Epithelial cell of esophagus (primary cell): ENCODE measurements around the gene CPT2.

Experiments used
- DNase-seq: peaks from one replicate; pipeline ENCODE4 v3.0.0; 2010; ENCODE audit warnings: low read depth
- H3K4me3 ChIP-seq: 2 replicates; pipeline ENCODE4 v1.5.1; 2011; ENCODE audit warnings: mild to moderate bottlenecking, low read length, control low read depth
- TF ChIP-seq, protein P1 (sequence below): IDR thresholded peaks from 2 replicates; pipeline ENCODE4 v1.5.1; 2011; ENCODE audit warnings: low read depth, mild to moderate bottlenecking, low read length, control low read depth, inconsistent platforms; ENCODE audit not compliant: insufficient read depth; ENCODE audit errors: missing control alignments

Gene CPT2

DNA sequence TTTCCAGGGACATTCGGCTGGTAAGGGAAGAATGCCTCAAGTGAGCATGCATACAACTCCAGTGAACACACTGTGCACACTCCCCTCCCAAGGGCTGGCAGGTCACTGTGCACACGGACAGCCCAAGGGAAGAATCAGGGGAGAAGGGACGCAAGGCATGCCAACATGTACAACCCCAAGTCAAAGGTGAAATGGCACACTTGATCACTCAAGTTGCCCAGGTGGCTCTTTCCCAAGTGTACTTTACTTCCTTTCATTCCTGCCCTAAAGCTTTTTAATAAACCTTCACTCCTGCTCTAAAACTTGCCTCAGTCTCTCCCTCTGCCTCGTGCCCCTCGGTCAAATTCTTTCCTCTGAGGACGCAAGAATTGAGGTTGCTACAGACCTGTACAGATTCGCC, 40.7 kb upstream of the CPT2 start:
- TF ChIP-seq, protein P1, sequence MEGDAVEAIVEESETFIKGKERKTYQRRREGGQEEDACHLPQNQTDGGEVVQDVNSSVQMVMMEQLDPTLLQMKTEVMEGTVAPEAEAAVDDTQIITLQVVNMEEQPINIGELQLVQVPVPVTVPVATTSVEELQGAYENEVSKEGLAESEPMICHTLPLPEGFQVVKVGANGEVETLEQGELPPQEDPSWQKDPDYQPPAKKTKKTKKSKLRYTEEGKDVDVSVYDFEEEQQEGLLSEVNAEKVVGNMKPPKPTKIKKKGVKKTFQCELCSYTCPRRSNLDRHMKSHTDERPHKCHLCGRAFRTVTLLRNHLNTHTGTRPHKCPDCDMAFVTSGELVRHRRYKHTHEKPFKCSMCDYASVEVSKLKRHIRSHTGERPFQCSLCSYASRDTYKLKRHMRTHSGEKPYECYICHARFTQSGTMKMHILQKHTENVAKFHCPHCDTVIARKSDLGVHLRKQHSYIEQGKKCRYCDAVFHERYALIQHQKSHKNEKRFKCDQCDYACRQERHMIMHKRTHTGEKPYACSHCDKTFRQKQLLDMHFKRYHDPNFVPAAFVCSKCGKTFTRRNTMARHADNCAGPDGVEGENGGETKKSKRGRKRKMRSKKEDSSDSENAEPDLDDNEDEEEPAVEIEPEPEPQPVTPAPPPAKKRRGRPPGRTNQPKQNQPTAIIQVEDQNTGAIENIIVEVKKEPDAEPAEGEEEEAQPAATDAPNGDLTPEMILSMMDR: no peak
- DNase-seq: no peak
- H3K4me3 ChIP-seq: no peak overlapping the region

DNA sequence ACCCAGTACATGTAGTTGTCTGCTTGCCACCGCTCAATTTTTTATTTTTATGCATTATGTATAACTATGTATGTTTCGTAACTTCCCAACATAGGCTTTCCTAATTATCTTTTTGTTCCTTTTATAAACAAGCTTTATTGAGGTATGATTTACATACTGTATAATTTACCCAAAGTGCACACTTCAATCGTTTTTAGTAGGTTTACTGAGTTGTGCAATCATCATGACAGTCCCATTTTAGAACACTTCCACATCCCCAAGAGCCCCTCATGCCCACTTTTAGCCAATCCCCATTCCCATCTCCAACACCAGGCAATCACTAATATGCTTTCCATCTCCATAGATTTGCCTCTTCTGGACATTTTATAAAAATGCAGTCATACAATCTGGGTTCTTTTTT, 39.8 kb upstream of the CPT2 start:
- no peak overlapping the region for H3K4me3 ChIP-seq
- TF ChIP-seq, protein P1: no peak
- no peak for DNase-seq

DNA sequence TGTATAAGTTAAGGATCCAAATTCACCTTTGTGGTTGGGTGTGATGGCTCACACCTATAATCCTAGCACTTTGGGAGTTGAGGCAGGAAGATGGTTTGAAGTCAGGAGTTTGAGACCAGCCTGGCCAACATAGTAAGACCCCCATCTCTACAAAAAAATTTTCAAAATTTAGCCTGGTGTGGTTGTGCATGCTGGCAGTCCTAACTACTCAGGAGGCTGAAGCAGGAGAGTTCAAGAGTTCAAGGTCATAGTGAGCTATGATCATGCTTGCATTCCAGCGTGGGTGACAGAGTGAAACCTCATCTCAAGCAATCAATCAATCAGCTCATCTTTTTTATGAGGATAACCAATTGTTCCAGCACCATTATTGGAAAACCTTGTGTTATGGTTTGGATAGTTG, 37.7 kb upstream of the CPT2 start:
- TF ChIP-seq, protein P1: no peak
- no peak for DNase-seq
- H3K4me3 ChIP-seq: no peak overlapping the region

DNA sequence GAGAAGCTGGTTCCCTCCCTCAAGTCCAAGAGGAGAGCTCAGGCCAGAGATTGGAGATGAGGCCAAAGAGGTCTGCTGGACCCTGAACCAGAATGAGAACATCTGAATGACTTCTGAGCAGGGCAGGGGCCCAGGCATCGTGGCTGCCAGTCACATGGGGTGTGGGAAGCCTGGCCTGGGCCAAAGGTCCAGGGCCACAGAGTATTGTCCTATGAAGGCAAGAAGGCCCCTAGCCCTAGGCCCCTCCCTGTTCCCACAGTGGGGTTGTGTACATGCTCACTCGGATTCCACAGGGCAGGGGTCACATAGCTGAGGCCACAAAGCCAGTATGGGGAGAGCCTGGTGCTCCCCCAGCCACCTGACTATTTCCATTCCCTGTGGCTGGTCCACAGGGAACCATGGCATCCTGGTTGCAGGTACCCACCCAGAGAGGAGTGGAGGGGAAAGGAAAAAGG, 35.7 kb upstream of the CPT2 start:
- DNase-seq: no peak
- no peak overlapping the region for H3K4me3 ChIP-seq
- TF ChIP-seq, protein P1: no peak

DNA sequence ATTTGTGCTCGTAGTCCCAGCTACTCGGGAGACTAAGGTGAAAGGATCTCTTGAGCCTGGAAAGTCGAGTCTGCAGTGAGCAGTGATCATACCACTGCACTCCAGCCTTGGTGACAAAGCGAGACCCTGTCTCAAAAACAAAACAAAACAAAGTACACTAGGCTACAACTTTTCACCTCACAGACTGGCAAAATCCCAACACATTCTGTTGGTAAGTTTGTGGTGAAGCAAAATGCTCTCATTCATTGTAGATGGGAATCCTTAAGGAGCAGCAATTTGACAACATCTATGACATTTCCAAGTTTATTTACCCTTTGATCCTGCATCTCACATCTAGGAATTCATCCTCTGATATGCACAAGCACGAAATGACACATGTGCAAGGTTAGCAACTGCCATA, 34.0 kb upstream of the CPT2 start:
- no peak overlapping the region for H3K4me3 ChIP-seq
- TF ChIP-seq, protein P1: no peak

DNA sequence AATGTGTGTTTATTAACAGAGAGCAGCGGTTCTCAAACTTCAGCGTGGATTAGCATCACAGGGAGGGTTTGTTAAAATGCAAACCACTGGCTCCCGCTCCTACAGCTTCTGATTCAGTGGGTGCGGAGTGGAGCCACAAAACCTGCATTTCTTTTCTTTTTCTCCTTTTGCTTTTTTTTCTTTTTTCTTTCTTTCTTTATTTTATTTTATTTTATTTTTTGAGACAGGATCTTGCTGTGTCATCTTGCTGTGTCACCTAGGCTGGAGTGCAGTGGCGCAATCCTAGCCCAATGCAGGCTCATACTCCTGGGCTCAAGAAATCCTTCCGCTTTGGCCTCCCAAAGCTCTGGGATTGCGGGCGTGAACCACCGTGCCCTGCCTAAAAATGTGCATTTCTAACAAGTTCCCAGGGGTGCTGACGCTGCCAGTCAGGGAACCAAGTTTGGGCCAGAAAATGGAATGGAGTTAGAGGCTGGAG, 33.3 kb upstream of the CPT2 start:
- no peak for DNase-seq
- TF ChIP-seq, protein P1: no peak
- H3K4me3 ChIP-seq: no peak overlapping the region

More for the DNA sequence above, 34.0 kb upstream of the CPT2 start:
- DNase-seq: no peak

DNA sequence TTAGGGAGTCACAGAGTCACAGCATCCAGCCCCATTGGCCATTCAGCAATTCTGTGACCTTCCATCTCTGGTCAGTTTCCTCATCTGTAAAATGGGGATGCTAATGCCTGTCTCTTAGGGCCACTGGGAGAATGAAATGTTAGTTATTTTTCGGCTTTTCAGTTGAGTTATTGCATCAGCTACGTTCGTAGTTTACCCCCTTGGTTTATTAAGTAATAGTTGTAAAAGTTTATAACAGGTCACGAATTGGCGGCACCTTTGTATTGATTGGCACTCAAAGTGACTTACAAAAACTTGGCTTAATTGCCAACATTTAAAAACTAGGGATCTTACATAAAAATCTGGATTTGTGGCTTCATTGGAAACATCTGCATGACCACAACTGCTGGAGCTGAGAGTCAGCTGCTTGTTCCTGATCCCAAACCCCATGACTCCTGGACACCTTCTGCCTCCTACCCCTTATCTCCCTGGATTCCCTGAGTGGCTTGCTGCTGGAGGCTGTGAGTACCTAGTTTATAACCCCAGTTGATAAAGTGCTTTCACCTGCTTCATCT, 31.1 kb upstream of the CPT2 start:
- no peak for DNase-seq
- no peak overlapping the region for H3K4me3 ChIP-seq
- TF ChIP-seq, protein P1: no peak
